WTC11 (cell line): ENCODE measurements around the gene TMEFF1. TPM values are rescaled to one million over a fixed set of nuclear protein-coding genes. Genes with fewer than 3 reads are reported as not detected.

ENCODE experiments used
- ATAC-seq: fragments of 200-7000 bp; cut with Tn5 transposase; 2 replicates; pipeline ENCODE4 v1.10.0; 2021; ENCODE audit warnings: mild to moderate bottlenecking, moderate library complexity
- CTCF ChIA-PET: fragments of 300-600 bp; sonication (Branson Sonifier 250); formaldehyde crosslinking; loops from one replicate; lab custom pipeline; 2021; ENCODE audit warnings: antibody characterized with exemption; lab: Charles Lee
- POLR2A ChIA-PET: fragments of 350-600 bp; sonication (Branson Sonifier 250); formaldehyde crosslinking; loops from one replicate; lab custom pipeline; 2021; ENCODE audit warnings: antibody characterized with exemption; lab: Charles Lee
- DNase-seq: peaks from one replicate; pipeline ENCODE4 v3.0.0; 2021; ENCODE audit warnings: low spot score
- H3K27ac Mint-ChIP-seq: 2 replicates; pipeline ENCODE4 v1.8.0; 2021; ENCODE audit warnings: mixed read lengths
- H3K27me3 Mint-ChIP-seq: 2 replicates; pipeline ENCODE4 v1.8.0; 2021; ENCODE audit warnings: low read depth, mild to moderate bottlenecking, moderate library complexity, mixed read lengths
- H3K36me3 Mint-ChIP-seq: 2 replicates; pipeline ENCODE4 v1.8.0; 2021; ENCODE audit warnings: mixed read lengths
- H3K4me1 Mint-ChIP-seq: 2 replicates; pipeline ENCODE4 v1.8.0; 2022; ENCODE audit warnings: mixed read lengths
- H3K4me3 Mint-ChIP-seq: 2 replicates; pipeline ENCODE4 v1.8.0; 2021; ENCODE audit warnings: mild to moderate bottlenecking, moderate library complexity, mixed read lengths
- H3K9me3 Mint-ChIP-seq: 2 replicates; pipeline ENCODE4 v1.8.0; 2021; ENCODE audit warnings: mixed read lengths
- AR ChIP-seq: fragments of 250-450 bp; sonication (Bioruptor Pico); IDR thresholded peaks from 2 replicates; pipeline ENCODE4 v1.9.0; 2021; ENCODE audit warnings: mild to moderate bottlenecking
- E2F5 ChIP-seq: sonication (generic); formaldehyde crosslinking; IDR thresholded peaks from 2 replicates; pipeline ENCODE4 v1.8.1; 2022; ENCODE audit warnings: mild to moderate bottlenecking, moderate library complexity, missing genetic modification reagents
- NFYB ChIP-seq: sonication (generic); formaldehyde crosslinking; conservative IDR thresholded peaks from 2 replicates; pipeline ENCODE4 v1.8.0; 2022; ENCODE audit warnings: low read depth, missing genetic modification reagents
- NR1H2 ChIP-seq: sonication (generic); formaldehyde crosslinking; IDR thresholded peaks from 2 replicates; pipeline ENCODE4 v1.9.0; 2021; ENCODE audit warnings: mild to moderate bottlenecking, moderate library complexity, missing genetic modification reagents
- NR2C2 ChIP-seq: sonication (generic); formaldehyde crosslinking; IDR thresholded peaks from 2 replicates; pipeline ENCODE4 v1.8.0; 2022; ENCODE audit warnings: mild to moderate bottlenecking, missing genetic modification reagents
- PREB ChIP-seq: sonication (generic); formaldehyde crosslinking; IDR thresholded peaks from 2 replicates; pipeline ENCODE4 v1.8.1; 2022; ENCODE audit warnings: mild to moderate bottlenecking, missing genetic modification reagents, moderate library complexity, borderline replicate concordance
- PRRX2 ChIP-seq: fragments of 250-450 bp; sonication (Bioruptor Pico); IDR thresholded peaks from 2 replicates; pipeline ENCODE4 v1.8.0; 2021; ENCODE audit warnings: mild to moderate bottlenecking
- RELA ChIP-seq: sonication (generic); formaldehyde crosslinking; IDR thresholded peaks from 2 replicates; pipeline ENCODE4 v1.8.1; 2022; ENCODE audit warnings: missing genetic modification reagents, mild to moderate bottlenecking, borderline replicate concordance
- TCF7 ChIP-seq: sonication (generic); formaldehyde crosslinking; IDR thresholded peaks from 2 replicates; pipeline ENCODE4 v1.8.0; 2022; ENCODE audit warnings: mild to moderate bottlenecking, low read depth, missing genetic modification reagents, moderate library complexity
- TEAD1 ChIP-seq: sonication (generic); formaldehyde crosslinking; IDR thresholded peaks from 2 replicates; pipeline ENCODE4 v1.8.0; 2022; ENCODE audit warnings: mild to moderate bottlenecking, missing genetic modification reagents
- TP53 ChIP-seq: sonication (generic); formaldehyde crosslinking; IDR thresholded peaks from 2 replicates; pipeline ENCODE4 v1.8.1; 2023; ENCODE audit warnings: mild to moderate bottlenecking, missing genetic modification reagents
- ZNF121 ChIP-seq: sonication (generic); formaldehyde crosslinking; IDR thresholded peaks from 2 replicates; pipeline ENCODE4 v1.8.0; 2023; ENCODE audit warnings: missing genetic modification reagents
- ZNF671 ChIP-seq: fragments of 250-450 bp; sonication (Bioruptor Pico); IDR thresholded peaks from 2 replicates; pipeline ENCODE4 v1.8.0; 2021; ENCODE audit warnings: mild to moderate bottlenecking
- total RNA-seq: library from RNA; stranded (reverse); gene quantifications from 3 replicates; pipeline ENCODE4 v1.2.3, GENCODE V29; 2021
- TF ChIP-seq, protein P1 (sequence below): sonication (generic); formaldehyde crosslinking; IDR thresholded peaks from 2 replicates; pipeline ENCODE4 v1.8.1; 2023; ENCODE audit warnings: mild to moderate bottlenecking, missing genetic modification reagents, moderate library complexity
- TF ChIP-seq, protein P2 (sequence below): sonication (generic); formaldehyde crosslinking; IDR thresholded peaks from 2 replicates; pipeline ENCODE4 v1.8.1; 2023; ENCODE audit warnings: mild to moderate bottlenecking, missing genetic modification reagents
- TF ChIP-seq, protein P3 (sequence below): fragments of 250-450 bp; sonication (Bioruptor Pico); conservative IDR thresholded peaks from 2 replicates; pipeline ENCODE4 v1.9.0; 2021; ENCODE audit warnings: mild to moderate bottlenecking

The TMEFF1 gene
- total RNA-seq, 1 experiment from 2014 or later: 62.7 TPM

DNA sequence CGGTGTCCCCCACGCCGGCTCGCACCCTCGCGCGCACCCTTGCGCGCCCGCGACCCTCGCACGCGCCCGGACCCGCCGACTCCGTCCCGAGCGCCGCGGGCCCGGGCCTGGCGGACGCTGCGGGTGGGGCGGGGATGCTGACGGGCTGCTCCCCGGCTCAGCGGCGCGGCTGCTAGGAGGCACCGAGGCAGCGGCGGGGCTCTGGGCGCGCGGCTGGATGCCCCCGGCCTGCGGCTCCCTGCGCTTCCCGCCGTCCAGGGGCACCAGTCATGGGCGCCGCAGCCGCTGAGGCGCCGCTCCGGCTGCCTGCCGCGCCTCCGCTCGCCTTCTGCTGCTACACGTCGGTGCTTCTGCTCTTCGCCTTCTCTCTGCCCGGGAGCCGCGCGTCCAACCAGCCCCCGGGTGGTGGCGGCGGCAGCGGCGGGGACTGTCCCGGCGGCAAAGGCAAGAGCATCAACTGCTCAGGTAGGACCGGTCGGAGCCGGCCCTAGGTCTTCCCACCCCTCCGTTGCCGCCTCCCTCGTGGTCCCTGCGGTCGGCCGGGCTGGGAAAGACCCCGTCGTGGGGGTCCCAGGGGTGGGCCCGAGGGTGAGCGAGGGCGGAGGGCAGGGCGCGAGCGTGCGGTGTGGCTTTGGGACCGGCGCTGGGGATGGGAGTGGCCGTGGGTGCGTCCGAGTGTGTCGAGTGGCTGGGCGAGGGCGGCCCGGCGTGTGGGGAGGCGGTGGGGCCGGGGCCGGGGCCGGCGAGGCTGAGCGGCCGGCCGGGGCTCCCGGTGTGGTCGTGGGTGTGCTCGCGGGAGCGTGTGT lies 530 bp downstream of the TMEFF1 start (continued):
- peak; percentile 89 for TF ChIP-seq E2F5
- TF ChIP-seq TCF7 (CRISPR knock-in tag): no peak
- TF ChIP-seq, all 79 proteins: peak for 8

DNA sequence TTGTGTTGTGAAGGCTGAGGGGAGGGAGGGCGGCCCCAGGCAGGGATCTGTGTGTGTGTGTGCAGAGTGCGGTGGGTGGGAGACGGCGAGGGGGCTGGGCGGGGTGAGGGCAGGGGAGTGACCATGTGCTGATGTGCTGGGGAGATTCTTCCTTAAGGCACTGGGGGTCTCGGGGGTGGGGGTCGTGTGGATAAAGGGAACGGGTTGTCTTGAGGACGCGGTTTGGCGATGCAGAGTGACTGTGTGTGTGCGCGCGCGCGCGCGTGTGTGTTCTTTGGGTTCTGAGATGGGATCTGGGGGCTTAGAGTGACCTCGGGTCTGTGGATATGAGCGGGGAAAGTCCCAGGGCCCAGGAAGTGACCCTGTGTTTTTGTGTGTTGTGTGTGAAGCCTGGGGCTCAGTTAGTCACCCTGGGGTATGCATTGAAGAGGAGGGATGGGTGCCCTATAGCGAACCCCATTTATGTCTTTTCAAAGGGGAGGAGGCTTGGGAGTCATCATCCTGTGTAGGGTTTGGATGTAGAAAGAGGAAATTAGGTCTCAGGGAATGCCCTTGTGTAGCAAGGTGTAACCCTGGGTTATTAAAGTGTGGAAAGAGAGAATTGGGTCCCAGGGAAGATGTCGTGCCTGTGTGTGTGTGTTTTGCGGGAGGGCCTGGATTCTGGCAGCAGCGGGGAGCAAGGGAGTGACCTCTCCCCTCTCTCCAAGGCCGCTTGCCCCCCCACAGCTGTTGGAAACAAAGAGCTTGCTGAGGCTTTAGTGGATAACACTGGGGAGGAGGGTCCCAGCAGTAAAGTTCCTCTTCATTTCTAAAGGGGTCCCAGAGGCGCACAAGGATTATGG lies 1.4 kb downstream of the TMEFF1 start:
- peak overlapping the region; percentile 86 for H3K27ac Mint-ChIP-seq
- TF ChIP-seq RELA (CRISPR knock-in tag): no peak
- TF ChIP-seq ZNF671 (CRISPR knock-in tag): no peak
- TF ChIP-seq TEAD1 (CRISPR knock-in tag): no peak
- TF ChIP-seq NR1H2: no peak
- no peak for TF ChIP-seq PREB (CRISPR knock-in tag)
- no peak for TF ChIP-seq PRRX2 (CRISPR knock-in tag)
- TF ChIP-seq TCF7 (CRISPR knock-in tag): no peak
- TF ChIP-seq ZNF121 (CRISPR knock-in tag): no peak
- TF ChIP-seq, protein P1, sequence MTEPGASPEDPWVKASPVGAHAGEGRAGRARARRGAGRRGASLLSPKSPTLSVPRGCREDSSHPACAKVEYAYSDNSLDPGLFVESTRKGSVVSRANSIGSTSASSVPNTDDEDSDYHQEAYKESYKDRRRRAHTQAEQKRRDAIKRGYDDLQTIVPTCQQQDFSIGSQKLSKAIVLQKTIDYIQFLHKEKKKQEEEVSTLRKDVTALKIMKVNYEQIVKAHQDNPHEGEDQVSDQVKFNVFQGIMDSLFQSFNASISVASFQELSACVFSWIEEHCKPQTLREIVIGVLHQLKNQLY (CRISPR knock-in tag): no peak
- no peak for TF ChIP-seq NFYB (CRISPR knock-in tag)
- TF ChIP-seq, all 79 proteins: peak for 0
- POLR2A ChIA-PET: no interaction called here
- ATAC-seq (peak; percentile 7), DNase-seq (peak; percentile 40)
- peaks cover 37% of the 10 kb centered on the region for H3K4me1 Mint-ChIP-seq
- no peaks in the 10 kb centered on the region for H3K27me3 Mint-ChIP-seq
- H3K36me3 Mint-ChIP-seq: peaks cover 4% of the 10 kb centered on the region; the same call in 1 of the 2 replicates
- peak overlapping the region; percentile 96 for H3K4me3 Mint-ChIP-seq
- peaks cover under 1% of the 10 kb centered on the region; the same call in 1 of the 2 replicates for H3K9me3 Mint-ChIP-seq
- CTCF ChIA-PET: no interaction called here

DNA sequence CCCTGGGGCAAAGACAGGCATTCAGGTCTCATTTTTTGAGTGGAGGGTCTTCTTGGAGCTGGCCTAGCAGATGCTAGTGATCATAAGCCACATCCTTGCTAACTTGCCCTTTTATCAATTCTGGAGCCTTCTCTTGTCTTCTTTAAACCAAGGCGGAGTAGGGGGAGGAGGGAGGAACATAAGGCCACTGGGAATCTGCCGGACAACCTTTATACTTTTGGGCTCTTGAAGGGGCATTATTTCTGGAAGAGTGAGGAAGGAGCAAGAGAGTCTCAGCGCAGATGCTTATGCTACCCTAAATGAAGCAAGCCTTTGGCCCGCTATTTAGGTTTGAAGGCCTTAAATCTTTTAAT lies 2.0 kb downstream of the TMEFF1 start:
- Mint-ChIP-seq H3K27ac (no peak overlapping the region), H3K27me3 (no peaks in the 10 kb centered on the region), H3K4me3 (peak overlapping the region; percentile 96), H3K36me3 (peaks cover 8% of the 10 kb centered on the region), H3K9me3 (peaks cover 6% of the 10 kb centered on the region), H3K4me1 (peaks cover 37% of the 10 kb centered on the region)
- ChIA-PET CTCF (no interaction called here), POLR2A (no interaction called here)
- TF ChIP-seq NR2C2 (CRISPR knock-in tag) (no peak), TP53 (CRISPR knock-in tag) (no peak), AR (no peak)
- TF ChIP-seq, protein P2, sequence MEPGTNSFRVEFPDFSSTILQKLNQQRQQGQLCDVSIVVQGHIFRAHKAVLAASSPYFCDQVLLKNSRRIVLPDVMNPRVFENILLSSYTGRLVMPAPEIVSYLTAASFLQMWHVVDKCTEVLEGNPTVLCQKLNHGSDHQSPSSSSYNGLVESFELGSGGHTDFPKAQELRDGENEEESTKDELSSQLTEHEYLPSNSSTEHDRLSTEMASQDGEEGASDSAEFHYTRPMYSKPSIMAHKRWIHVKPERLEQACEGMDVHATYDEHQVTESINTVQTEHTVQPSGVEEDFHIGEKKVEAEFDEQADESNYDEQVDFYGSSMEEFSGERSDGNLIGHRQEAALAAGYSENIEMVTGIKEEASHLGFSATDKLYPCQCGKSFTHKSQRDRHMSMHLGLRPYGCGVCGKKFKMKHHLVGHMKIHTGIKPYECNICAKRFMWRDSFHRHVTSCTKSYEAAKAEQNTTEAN (CRISPR knock-in tag): no peak
- TF ChIP-seq, protein P3, sequence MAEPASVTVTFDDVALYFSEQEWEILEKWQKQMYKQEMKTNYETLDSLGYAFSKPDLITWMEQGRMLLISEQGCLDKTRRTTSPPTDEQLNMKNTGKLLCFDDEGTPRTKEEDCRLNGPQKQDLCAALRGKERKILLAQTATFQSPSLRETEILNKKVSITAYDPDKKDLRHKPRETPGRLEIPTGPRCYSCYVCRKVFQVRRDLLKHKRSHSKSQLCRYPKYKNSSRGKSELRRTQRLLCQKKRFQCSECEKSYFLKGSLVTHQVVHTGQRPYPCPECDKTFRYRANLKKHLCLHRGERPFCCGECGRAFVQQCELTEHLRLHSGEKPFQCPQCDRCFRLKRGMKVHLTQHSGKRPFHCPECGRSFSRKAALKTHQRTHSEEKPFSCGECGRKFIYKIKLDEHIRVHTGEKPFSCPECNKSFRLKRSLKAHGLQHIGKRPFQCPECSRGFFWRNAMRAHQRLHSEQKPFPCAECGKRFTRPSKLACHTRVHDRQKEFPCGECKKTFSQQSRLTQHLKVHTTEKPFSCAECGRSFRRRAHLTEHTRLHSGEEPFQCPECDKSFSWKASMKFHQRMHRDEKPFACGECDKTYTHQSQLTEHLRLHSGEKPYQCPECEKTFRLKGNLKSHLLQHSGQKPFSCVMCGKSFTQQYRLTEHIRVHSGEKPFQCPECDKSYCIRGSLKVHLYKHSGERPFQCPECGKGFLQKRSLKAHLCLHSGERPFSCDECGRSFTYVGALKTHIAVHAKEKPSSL (CRISPR knock-in tag): no peak
- no peak for ATAC-seq
- DNase-seq: no peak
